GM21367 (cell line): ENCODE data around the gene ADORA1.

ENCODE experiments used
- ATAC-seq: cut with Tn5 transposase; IDR thresholded peaks from one replicate; pipeline ENCODE4 v1.9.1; 2021; ENCODE audit not compliant: unreplicated experiment

ADORA1 gene

DNA sequence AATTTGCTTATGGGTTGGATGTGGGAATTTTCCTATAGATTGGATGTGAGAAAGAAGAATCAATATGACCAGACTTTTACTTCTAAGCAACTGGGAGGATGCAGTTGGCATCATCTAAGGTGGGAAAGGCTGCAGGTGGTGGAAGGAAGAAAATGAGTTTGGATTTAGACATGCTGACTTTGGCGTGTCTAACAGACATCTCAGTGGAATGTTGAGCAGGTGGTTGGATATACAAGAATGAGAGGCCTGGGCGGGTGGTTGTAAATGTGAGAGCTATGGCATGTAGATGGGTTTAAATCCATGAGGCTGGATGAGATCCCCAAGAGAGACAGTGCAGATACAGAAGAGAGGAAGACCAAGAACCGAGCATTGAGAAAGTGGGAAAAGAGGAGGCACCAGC lies 10.5 kb downstream of the ADORA1 start:
- no peak for ATAC-seq

DNA sequence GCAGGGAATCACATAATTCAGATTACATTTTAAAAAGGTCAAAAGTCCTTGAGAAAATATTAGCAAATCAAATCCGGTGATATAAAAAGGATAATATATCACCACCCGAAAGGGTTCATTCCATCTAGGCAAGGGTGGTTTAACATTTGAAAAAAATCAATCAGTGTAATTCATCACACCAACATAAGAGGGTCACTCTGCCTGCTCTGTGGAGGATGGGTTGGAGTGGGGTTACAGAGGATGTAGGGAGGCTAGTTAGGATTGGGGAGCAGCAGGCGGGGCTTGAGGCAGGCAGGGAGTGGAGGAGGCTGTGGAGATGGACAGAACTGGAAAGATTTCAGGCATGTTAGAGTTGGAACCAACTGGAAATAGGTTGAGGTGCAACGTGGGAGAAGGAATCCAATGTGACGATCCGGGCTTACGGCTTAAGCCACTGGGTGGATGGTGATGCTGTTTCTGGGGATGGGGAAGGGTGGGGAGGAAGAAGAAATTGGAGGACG lies 12.5 kb downstream of the ADORA1 start:
- ATAC-seq, result no peak

DNA sequence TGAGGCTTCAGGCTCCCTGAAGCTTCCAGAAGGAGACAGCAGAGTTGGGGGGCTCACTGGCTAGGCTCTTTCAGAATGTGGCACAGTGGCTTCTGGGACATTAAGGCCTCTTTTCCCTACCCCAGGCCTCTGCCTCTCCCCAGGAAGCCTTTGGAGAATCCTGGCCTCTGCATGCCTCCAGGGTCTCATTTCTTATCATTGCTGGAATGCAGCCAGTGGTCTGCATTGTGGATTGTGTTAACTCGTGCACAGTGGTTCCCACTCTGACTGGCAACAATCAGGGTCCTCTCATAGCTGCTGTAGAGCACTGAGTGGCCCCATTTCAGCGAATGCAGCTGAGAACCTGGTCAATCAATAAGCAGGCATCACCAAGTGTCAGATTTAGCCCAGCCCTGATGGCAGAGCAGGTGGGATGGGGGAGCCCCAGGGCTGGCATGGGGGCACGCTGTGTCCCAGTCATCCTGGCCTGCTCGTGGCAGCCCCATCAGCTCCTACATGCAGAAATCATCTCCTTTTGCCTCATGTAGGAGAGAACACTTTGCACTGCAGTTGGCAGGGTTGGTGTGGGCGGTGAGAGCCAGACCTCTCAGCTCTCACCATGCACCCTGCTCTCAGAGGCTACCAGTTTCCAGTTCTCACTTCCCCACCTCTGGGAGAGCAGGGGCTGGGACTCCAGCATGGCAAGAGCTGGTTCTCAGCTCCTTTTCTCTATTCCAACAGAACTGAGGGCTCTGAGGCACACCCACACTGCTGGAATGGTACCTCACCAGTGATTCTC lies 13.4 kb downstream of the ADORA1 start:
- no peak for ATAC-seq

DNA sequence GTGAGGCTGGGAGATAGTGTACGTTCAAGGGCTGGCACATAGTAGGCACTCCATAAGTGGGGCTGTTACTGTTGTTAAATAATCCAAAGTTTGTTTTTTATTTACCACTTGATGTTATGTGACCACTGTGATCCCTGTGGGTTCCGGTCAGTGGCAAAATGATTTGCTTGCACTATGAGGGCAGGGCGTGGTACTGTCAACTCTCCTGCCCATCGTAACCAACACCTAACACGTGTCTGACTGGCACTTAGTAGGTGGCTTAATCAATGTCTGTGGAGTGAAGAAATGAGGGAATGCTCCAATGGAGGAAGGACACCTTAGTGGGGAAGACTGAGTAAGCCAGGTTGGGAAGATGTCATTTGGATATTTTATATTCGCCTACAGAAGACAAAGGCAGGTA lies 14.6 kb downstream of the ADORA1 start:
- ATAC-seq, result no peak

DNA sequence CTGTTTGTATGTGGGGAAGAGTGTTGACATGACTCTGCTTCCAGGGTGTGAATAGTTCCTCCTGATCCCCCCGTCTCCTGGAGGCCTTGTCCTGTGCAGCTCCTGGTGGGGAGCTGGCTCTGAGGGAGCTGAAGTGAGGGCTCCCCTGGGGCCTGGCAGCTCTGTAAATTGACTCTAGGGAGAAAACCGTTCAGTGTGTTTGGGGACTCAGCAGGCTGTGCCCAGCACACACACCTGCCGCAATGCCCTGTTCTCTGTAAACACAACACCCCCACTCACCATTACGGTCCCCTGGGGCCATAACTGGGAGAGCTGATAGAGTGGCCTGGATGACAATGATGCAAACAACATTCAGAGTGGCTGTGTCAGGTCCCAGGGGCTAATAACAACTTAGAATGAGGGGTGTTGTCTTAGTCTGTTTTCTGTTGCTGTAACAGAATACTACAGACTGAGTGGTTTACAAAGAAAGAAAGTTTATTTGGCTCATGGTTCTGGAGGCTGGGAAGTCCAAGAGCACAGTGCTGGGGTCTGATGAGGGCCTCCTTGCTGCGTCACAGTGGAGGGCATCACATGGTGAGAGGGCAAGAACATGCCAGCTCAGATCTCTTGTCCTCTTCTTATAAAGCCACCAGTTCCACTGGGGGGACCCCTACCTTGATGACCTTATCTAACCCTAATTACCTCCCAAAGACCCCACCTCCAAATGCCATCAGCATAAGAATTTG lies 15.3 kb downstream of the ADORA1 start:
- ATAC-seq, result no peak

DNA sequence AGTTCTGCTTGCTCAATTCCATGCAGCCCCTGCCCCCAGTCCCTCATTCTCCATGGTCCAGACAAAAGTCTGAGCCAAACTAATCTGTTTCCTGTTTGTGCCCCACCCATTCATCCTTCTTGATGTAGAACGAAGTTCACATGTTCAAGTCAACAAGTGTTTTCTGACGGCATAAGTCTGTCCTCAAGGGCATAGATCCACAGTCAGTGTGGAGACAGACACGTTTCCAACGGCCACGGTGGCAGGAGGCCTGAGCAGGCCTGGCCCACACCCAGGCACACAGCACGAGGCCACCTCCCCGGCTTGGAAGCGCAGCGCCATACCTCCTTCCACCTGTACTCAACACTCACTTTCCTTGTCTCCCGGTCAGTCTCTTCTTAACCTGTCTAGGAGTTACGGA lies 16.1 kb downstream of the ADORA1 start:
- ATAC-seq, result no peak

DNA sequence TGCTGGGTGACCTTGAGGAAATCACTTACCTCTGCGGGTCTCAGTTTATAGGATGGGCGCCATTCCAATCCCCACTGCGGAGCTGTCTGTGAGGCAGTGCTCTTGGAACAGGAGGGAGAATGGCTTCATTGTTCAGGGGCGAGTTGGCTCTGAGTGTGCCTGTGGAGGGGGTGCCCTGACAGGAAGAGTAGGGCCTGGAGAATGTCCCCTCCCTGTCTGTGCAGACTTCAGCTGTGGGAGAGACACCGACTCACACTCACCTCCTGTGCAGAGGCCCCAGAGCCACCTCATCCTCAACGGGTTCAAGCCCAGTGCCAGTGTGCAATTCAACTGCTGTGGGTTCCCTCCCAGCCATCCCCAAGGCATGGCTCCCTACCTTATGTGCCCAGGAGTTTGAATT lies 17.1 kb downstream of the ADORA1 start:
- ATAC-seq, result no peak

DNA sequence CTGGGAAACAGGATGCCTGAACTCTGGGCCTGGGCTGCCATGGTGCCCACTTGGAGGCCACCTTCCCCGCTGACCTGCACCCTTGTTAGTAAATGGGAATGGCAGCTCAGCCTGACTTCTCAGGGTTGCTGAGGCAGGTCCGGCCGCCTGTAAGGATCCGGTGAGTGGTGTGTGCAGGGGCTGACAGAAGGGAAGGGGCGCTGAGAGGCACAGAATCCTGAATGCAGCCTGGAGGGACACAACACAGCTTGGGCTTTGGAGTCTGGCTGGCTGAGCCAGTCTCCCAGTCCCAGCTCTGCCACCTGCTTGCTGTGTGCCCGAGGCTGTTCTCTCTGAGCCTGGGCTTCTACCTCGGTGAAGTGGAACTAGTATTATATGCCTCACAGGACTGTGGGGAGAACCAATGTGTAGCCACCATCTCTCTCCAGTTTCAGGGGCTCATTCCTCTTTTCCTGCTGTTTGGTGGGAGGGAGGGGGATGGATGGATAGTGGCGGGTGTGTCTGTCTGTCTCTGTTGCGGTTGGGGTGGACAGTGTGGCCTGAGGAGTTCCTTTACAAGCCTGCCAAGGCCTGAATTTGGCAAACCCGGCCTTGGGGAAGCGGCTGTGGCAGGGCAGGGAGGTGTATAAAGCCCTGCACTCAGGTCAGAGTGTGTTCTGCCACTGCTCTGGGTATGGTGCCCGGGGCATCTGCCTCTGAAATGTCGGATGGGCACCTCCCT lies 18.0 kb downstream of the ADORA1 start:
- no peak for ATAC-seq

DNA sequence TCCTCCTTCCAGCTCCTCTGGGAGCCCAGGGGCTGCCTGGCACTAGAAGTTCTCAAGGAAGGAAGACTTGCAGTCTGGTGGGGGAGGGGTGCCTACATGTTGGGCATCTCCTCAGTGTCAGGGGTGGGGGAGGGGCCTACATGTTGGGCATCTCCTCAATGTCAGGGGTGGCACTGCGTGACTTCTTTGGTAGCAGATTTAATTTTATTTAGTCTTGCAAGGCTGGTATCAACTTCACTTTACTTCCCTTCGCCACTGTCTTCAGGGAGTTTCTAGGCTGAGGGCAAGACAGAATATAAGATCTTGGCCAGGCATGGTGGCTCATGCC lies 18.5 kb downstream of the ADORA1 start:
- ATAC-seq, result no peak

DNA sequence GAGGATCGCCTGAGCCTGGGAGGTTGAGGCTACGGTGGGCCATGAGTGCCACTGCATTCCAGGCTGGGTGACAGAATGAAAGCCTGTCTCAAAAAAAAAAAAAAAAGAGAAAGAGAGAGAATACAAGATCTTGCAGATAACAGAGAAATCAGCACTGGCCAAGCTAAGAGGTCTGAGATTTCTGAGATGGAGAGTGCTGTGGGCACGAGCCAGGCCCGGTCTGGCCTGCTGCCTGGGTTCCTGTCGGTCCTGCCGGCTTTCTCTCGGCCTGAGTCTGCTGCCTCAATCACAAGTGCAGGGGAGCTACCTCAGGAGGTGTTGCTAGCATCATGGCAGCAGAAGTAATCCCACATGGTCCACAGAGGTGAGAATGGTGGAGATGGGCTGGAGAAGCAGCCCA lies 19.0 kb downstream of the ADORA1 start:
- ATAC-seq, result no peak

DNA sequence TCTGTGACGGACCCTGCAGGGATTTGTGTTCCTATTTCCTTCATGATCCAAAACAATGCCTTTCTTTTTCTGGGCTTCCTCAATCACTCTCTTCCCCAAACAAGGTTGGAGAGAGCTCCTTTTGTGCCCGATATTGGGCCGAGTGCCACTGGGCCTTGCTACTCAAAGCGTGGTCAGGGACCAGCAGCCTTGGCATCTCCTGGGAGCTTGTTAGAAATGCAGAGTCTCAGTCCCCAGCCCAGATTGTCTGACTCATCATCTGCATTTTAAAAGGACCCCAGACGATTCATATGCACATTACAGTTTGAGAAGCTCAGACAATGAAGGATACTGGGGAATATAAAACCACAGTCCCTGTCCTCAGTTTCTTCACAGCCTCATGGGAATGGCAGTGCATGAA lies 19.9 kb downstream of the ADORA1 start:
- no peak for ATAC-seq

DNA sequence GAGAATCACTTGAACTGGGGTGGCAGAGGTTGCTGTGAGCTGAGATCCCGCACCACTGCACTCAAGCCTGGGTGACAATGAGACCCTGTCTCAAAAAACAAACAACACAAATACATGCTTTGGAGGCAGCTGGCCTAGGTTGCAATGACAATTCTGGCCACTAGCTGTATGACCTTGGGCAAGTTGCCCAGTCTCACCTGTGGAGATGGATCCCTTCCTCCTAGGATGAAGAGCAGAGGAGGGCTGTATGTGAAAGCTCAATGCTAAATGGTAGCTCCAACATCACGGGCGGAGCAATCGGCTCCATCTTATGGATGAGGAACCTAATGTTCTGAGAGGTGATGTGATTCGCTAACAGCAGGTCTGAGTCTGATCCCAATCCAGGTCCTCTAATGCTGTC lies 20.6 kb downstream of the ADORA1 start:
- ATAC-seq, result no peak

DNA sequence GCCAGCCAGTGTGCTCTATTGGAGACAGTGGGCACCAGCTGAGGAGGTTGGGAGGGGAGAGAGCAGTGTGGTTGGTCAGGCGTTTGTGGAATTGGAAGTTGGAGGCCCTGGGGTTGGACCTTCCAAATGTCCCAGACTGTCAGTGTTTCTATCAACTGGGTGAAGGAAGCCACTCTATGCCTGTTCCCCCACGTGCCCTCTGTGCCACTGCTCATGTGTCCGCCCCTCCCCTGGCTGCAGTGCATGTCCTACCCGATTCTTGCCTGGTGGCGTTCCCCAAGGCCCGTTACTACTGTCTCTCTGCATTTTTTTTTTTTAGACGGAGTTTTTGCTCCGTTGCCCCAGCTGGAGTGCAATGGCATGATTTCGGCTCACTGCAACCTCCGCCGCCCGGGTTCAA lies 21.1 kb downstream of the ADORA1 start:
- ATAC-seq, result no peak

DNA sequence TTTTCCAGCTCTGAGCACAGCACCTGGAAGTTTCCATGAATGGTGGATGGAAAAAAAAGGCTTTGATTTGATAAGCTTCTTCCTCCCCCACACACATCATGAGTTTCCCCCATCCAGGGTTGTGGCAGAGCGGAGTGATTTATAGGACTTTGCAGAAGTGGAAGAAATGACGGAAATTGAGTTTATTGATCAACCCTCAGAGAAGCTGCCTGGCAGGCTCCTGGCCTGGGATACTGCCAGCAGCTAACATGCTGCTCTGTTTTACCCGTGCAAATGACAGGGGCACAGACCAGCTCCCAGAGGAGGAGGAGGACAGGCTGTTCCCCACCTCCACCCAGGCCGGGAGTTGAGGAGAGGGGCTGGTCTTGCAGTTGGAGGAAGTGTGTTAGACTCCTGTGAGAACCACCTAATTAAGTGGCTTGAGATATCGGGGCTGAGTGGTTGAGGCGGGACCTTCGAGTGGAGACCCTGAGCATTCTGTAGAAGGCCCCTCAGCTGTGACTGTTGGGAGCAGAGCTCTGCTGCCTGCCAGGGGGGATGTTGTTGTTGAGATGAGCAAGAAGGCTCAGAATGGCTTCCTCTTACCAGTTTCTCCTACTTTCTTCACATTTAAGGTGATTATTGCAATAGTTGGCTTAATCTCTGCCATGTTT lies 21.8 kb downstream of the ADORA1 start:
- ATAC-seq, result no peak

DNA sequence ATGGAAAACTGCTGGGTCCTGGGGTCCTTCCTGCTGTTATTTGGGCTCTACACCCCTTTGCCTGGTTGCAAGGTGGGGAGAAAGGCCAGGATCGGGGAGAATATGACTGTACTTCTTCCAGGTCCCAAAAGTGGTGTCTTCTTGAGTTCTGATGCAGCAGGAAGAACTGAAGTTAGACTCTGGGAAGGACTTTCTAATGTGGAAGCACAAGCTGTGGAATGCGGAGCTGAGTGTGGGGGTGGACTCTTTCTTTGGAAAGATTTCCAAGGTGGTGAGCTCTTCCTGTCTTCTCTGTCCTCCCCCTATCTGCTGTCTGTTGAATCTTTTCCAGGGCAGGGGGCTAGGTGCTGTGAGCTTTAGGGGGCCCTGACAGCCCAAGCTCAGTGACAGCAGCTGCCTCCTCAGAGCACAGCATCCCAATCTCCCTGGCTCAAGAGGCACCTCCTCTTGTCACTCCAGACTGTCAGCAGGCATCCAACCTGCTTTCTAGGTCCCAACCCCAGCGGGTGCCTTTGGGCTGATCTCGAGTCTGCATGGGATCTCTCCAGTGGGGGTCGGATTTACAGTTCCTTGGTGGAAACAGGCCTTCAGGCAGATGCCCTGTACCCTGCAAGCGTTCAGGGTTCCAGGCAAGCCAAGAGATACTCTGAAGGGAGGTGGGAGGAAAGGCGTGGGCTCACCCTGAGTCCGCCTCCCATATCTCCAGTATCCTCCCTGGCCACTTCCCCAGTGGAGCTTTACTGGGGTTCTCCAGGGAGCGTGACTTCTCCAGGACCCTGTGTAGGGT lies 23.2 kb downstream of the ADORA1 start:
- ATAC-seq, result no peak

DNA sequence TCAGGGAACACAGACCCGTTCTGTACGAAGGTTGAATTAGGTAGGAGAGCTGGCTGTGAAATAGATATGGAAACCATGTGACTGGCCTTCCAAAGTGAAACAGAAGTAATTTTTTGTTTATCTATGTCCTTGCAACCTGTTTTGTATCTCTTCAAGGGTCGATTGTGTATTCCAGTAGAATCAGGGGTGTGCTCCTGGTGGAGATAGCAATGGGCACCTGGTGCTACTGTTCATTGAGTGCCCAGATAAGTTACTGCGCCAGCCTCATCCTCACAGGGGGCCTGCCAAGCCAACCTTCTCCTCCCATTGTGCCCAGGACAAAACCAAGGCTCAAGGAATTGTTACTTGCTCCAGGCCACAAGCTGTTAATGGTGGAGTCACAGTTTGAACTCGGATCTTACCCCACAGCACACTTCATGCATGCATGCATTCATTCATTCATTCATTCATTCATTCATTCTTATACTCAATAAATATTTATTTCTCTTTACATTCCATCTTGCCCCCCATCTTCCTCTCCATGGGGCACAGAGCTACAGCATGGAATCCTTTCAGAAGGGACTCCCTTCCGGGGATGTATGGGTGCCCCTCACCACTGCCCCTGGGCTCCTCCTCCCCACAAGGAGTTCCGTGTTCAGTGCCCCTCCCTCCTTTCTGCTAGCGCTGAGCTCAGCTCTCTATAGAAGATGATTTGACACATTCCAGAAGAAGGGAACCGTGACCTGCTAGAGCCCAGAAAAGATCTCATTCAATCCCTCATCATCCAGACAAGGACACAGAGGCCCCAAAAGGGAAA lies 24.0 kb downstream of the ADORA1 start:
- ATAC-seq, result no peak

DNA sequence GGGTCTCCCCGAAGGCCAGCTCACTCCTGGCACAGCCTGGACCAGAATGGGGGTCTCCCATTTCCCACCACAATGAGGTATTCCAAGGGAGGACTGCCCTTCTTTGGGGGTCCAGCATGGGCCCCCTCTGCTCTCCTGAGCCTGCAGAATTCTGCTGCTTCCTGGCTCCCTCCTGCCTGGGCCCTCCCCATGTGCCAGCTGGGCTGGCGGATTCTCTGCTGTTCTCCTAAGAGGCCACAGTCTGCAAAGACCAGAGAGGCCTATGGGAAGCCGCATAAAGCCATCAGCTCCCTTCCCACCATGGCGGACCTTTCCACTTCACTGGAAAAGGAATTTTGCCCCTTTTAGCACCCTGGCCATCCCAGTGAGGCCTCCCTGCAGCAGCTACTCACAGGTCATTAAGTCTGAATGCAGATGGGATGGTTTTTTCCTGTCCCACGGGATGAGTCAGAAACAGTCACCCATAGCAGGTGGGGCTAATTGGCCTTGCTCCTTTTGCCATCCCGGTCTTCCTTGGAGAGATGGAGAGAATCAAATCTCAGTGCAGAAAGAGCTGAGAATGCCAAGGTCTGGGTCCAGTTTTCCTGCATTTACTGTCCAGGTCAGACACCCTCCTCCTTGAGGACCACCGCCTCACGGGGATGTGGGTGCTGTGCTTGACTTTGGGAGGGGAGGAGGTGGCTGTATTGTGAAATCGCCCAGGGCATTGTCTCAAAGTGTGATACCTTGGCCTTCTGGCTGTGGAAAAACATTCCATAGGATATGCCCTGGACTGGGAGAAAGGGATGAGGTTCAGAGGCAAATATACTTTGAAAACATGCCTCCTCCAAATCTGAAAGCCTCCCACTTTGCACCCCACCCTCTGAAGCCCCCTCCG lies 24.9 kb downstream of the ADORA1 start:
- no peak for ATAC-seq

DNA sequence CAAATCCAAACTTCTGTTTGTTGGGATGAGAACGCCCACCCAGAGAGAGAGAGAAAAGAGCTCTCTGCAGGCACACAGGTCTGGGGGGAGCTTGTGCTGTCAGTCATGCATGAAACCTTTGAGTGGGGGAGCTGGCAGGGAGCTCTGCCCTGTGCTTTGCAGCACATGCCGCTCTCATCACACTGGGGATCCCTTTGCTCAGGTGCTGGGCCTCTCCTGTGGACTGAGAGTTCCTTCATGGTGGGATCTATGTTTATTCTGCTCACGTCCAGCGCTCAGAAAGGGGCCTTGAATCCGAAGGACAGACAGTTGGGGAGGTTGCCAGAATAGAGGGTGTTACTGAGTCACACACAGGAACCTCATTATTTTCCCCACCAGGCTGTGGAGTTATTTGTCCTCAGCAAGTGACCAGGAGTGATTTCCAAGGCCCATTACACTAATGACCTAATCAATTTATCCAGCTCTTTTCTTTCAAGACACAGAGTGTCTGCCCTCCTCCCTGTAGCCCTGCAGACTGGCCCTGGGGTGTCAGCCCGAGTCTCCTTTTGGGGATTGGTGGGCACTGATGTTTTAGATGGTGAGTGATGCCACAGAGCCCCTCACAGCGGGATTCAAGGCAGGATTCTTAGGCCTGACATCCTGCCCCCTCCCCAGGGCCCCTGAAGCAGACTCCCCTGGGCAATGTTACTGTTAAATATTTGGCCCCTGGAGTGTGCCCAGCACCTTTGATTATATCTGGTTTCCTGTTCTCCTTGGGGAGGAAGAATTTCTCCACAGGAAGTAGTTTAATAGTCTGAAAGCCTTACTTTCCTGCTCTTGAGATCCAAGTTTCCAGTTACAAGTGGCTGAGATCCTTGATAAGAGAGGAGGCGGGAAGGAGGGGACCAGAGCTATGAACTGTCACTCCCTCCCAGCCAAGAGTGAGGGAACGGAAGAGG lies 25.8 kb downstream of the ADORA1 start:
- no peak for ATAC-seq
